GM12891 (cell line): ENCODE results near the gene GRAMD1A.
"Not testable (repeated sequence)": the region's sequence is repeated elsewhere in the genome, so short reads cannot be mapped to it uniquely, and the experiment has no call there.

Experiments used
- DNase-seq: peaks from one replicate; pipeline ENCODE4 v3.0.0; 2011; ENCODE audit warnings: low spot score; ENCODE audit not compliant: insufficient read length
- FAIRE-seq: peaks from 2 replicates; lab custom pipeline; 2011; peaks lifted over from hg19 to GRCh38; lab: Jason Lieb, UNC
- PAX5 ChIP-seq: IDR thresholded peaks from 2 replicates; pipeline ENCODE4 v1.6.1; 2011; ENCODE audit warnings: low read length, moderate library complexity, mild to moderate bottlenecking; ENCODE audit not compliant: insufficient read depth, severe bottlenecking
- POLR2A ChIP-seq: IDR thresholded peaks from 2 replicates; pipeline ENCODE4 v1.6.1; 2011; ENCODE audit warnings: low read depth, low read length, control low read depth
- POLR2AphosphoS5 ChIP-seq: IDR thresholded peaks from 2 replicates; pipeline ENCODE4 v1.6.1; 2011; ENCODE audit warnings: low read depth, low read length, control low read depth
- POU2F2 ChIP-seq: IDR thresholded peaks from 2 replicates; pipeline ENCODE4 v1.6.1; 2011; ENCODE audit warnings: low read depth, mild to moderate bottlenecking, control low read depth, low read length, moderate library complexity
- SPI1 ChIP-seq: IDR thresholded peaks from 2 replicates; pipeline ENCODE4 v1.6.1; 2011; ENCODE audit warnings: low read depth, low read length, control low read depth
- TAF1 ChIP-seq: IDR thresholded peaks from 2 replicates; pipeline ENCODE4 v1.6.1; 2011; ENCODE audit warnings: low read depth, low read length, control low read depth

GRAMD1A gene

DNA sequence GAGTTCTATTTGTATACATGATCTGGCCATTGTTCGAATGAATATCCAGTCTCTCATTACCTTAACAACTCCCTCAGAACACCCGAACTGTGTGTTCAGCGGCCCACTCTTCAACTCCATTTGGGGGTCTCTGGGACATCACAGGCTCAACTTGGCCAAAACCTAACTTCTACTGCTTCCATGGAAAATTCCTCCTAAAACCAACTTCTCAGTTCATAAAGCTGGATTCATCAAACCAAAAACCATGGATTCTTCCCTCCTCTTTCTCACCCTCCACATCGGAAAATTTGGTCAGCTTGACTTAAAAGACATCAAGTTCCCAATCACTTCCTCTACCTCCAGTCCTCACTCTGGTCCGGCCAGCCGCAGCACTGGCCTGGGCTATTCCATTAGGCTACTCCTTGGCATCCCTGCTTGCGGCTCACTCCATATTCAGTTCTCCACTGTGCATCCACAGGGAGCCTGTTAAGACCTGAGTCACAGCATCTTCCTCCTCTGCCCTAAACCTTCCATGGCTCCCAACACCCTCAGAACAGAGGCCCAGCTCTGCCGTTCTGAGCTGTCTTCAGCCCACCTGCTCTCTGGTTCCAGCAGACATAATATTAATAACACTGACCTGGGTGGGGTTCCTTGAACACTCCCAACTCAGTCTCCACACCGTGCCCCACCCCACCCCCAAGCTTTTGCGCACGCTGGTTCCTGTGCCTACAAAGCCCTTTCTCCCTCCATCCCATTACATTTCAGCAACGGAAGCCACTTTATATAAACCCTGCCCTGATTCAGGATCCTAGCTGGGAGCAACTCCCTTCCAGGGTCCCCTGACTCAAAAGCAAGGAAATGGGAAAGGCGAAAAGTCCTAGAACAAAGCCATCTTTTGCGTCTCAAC lies 37.2 kb upstream of the GRAMD1A start:
- FAIRE-seq = peak; percentile 56
- DNase-seq = no peak
- TF ChIP-seq POLR2AphosphoS5 = no peak
- TF ChIP-seq TAF1 = no peak
- no peak for TF ChIP-seq POLR2A
- TF ChIP-seq POU2F2 = no peak
- no peak for TF ChIP-seq SPI1
- no peak for TF ChIP-seq PAX5

DNA sequence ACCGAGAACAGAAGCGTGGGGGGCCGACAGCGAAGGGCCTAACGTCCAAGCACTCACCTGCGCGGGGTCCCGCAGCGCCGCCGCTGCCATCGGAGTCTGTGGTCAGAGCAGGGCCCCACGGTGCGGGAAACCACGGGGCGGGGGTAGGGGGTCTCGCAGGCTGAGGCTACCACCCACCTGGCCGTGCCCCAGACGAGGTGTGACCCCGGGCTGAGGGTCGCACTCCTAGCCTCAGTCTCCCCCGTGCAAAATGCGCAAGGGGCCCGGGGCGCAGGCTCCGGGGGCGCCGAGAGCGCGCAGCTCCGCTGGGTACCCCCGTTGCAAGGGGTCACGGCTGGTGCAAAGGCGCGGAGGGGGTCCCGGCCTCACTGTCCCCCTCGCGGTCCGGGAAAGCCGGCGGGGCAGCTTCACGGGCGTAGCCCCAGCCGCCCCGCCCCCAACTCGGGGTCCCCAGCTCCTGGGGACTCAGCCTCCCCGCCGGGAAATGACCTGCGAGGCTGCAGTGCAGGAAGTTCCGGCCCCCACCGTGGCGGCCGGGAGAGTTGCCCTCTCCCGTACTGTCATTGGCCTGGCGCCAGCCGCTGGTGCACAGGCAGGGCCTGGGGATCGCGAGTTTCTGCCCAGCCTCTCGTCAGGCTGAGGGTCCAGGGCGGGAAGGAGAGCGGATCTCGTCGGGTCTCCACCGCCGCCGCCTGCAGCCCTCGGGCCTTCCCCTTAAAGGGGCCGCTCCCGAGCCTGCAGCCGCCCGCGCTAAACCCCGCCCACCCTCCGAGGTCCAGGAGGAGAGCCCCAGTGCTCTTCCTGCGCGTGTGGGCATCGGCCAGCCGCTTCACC lies 36.3 kb upstream of the GRAMD1A start, which contains the start of gene ZNF792:
TSS of gene ZNF792 (minus strand) at position 657 of the 834 bp plus-strand sequence. CDS start at position 90, 567 bp downstream.
- FAIRE-seq (no peak), DNase-seq (peak; percentile 78)
- no peak for TF ChIP-seq POU2F2
- TF ChIP-seq POLR2AphosphoS5 = no peak
- TF ChIP-seq TAF1 = no peak
- TF ChIP-seq POLR2A = no peak
- no peak for TF ChIP-seq SPI1
- TF ChIP-seq PAX5 = no peak

- FAIRE-seq (no peak), DNase-seq (no peak)
- TF ChIP-seq POU2F2 = no peak
- no peak for TF ChIP-seq TAF1
- TF ChIP-seq SPI1 = no peak
Measured at GRCh38 chr19:34964598-34964997, 35.5 kb upstream of the GRAMD1A start.

- FAIRE-seq, DNase-seq: not testable (repeated sequence)
Measured at GRCh38 chr19:34965505-34965904, 34.6 kb upstream of the GRAMD1A start.

- no peak for FAIRE-seq
- no peak for TF ChIP-seq POLR2AphosphoS5
- TF ChIP-seq SPI1 = no peak
- no peak for TF ChIP-seq PAX5
- TF ChIP-seq POU2F2 = no peak
- TF ChIP-seq POLR2A = no peak
- no peak for TF ChIP-seq TAF1
Measured at GRCh38 chr19:34967551-34967950, 32.6 kb upstream of the GRAMD1A start.

DNA sequence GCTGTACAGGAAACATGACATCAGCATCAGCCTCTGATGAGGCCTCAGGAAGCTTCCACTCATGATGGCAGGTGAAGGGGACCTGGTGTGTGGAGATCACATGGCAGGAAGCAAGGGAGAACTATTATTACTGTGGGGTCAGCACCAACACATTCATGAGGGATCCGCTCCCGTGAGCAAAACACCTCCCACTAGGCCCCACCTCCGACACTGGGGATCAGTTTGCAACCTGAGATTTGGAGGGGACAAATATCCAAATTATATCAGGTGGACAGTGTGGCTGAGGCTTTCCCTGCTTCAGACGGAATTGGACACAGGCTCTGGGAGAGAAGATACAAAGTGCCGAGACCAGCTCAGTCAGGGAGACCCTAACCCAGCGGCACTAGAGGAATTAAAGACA lies 30.4 kb upstream of the GRAMD1A start:
- no peak for TF ChIP-seq POLR2A
- TF ChIP-seq POU2F2 = no peak
- no peak for TF ChIP-seq TAF1
- TF ChIP-seq POLR2AphosphoS5 = no peak
- no peak for TF ChIP-seq PAX5
- TF ChIP-seq SPI1 = no peak
- FAIRE-seq (no peak), DNase-seq (no peak)

More at GRCh38 chr19:34967551-34967950, 32.6 kb upstream of the GRAMD1A start:
- no peak for DNase-seq

DNA sequence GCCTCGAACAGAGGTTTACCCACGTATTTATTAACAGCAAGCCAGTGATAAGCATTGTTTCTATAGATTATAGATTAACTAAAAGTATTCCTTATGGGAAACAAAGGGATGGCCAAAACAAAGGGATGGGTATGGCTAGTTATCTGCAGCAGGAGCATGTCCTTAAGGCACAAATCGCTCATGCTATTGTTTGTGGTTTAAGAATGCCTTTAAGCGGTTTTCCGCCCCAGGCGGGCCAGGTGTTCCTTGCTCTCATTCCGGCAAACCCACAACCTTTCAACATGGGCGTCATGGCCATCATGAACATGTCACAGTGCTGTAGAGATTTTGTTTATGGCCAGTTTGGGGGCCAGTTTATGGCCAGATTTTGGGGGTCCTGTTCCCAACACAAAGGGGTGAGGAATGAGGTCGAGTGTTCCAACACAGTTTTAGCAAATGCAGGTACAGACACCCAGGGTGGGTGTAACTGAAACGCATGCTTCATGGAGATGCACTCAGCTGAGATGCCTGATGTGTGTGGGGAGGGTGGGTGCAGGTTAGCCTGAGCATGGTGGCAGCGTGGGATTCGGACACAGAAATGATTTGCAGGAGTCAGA lies 29.8 kb upstream of the GRAMD1A start:
- FAIRE-seq, DNase-seq: not testable (repeated sequence)

GRCh38 chr19:34972163-34972705 lies 27.9 kb upstream of the GRAMD1A start:
- TF ChIP-seq TAF1 (no peak), POLR2A (no peak), PAX5 (no peak), POU2F2 (no peak), POLR2AphosphoS5 (no peak), SPI1 (no peak)
- DNase-seq (no peak), FAIRE-seq (no peak)

GRCh38 chr19:34974646-34975045 lies 25.5 kb upstream of the GRAMD1A start:
- FAIRE-seq = no peak

More at GRCh38 chr19:34974646-34975045, 25.5 kb upstream of the GRAMD1A start:
- TF ChIP-seq POLR2A = no peak
- no peak for TF ChIP-seq POU2F2
- TF ChIP-seq TAF1 = no peak
- no peak for TF ChIP-seq SPI1
- no peak for TF ChIP-seq PAX5
- no peak for TF ChIP-seq POLR2AphosphoS5
- no peak for DNase-seq
